ENCODE measurements around the gene CA5A.
"Not testable (repeated sequence)": the region's sequence is repeated elsewhere in the genome, so short reads cannot be mapped to it uniquely, and the experiment has no call there.

CA5A gene

DNA sequence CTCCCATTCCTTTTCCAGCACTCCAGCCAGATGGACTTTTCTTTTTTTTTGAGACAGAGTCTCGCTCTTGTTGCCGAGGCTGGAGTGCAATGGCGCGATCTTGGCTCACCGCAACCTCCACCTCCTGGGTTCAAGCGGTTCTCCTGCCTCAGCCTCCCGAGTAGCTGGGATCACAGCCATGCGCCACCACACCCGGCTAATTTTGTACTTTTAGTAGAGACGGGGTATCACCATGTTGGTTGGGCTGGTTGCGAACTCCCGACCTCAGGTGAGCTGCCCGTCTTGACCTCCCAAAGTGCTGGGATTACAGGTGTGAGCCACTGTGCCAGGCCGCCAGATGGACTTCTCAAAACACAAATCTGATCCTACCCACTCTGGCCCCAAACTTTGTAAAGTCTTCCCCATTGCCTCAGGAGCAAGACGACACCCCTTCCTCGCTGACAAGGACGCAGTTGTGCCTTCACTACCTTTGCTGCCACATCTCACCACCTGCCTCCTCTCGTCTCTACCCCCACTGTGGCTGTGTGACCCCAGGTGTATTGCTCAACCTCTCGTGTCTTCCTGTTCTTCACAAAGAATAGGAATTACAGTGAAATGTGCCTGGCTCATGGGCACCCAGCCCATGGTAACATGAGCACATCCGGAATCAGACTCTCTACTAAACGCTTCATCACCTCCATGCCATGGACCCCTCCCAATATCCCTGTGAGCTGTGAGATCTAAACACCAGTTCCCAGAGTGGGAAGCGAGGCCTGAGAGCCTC, 11.2 kb upstream of the CA5A start:
- FAIRE-seq, result no peak

DNA sequence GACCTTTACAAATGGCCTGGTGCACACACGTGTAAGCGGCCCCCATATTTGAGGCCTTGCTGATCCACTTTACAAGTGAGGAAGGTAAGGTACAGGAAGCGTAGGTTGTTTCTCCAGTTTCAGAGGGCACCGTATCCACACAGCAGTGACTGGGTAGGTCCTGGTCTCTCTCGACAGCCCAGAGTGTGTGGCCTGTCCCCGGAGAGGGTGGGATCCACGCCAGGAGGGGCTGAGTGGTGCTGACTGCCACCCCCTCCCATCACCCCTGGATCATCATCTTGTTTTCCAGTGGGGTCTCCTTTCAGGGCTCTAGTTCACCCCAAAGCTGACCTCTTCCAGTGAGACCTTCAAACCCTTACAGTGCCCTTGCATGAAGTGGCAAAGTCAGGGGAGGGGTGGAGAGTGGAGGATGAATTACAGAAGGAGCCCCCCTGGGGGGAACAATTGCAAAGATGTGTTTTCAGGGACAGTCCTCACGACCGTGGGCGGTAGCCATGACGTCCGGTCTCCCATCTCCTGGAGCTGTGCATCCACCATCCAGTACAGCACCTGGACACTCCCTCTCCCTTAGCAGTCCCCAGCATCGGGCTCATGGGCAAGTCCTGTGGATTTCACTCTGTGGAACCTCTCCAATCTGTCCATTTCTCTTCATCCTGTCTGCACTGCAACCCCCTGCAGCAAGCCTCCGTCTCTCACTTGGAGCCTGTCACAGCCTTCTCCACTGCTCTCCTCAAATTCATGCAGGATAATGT, 10.4 kb upstream of the CA5A start:
- no peak for FAIRE-seq

DNA sequence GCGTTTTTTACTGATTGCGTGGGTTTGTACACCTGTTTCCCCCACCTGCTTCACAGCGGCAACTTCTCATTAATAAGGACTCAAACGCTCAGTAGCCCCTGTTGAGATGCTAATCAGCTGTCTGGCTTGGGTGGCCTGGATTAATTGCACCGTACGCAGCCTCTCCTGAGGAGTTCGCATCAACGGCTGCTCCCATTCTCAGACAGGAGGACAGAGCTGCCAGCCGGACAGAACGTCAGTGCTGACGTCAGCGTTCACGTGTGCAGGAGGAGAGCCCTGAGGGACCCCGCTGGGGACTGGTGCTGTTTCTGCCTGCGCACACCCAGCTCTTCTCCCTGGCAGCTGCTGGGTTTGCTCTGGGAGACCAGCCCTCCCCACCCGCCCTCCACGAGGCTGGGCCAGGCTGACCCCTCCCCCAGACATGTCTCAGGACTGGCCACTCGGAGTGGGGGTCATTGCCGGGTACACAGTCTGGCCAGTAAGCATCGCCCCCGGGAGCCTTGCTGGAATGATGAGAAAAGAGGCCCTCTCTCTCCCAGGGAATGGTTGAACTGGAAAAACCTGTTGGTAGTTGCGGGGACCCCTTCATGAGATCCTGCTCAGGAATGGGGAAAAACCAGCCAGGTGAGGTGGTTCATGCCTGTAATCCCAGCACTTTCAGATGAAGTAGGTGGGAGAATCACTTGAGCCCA, 9.2 kb upstream of the CA5A start:
- no peak for FAIRE-seq

DNA sequence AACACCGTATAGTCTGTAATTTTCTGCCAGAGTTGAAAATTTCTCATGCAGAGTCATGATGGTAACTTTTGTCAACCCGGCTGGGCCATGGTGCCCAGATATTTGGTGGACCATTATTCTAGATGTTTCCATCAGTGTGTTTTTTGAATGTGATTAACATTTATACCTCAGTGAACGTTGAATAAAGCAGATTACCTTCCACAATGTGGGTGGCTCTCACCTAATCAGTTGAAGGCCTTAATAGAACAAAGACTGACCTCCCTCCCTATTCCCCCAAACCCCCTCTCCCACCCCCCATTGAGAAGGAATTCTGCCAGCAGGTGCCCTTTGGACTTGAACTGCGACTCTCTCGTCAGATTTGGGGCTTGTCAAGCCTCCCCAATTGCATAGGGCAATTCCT, 6.4 kb upstream of the CA5A start:
- no peak for FAIRE-seq

DNA sequence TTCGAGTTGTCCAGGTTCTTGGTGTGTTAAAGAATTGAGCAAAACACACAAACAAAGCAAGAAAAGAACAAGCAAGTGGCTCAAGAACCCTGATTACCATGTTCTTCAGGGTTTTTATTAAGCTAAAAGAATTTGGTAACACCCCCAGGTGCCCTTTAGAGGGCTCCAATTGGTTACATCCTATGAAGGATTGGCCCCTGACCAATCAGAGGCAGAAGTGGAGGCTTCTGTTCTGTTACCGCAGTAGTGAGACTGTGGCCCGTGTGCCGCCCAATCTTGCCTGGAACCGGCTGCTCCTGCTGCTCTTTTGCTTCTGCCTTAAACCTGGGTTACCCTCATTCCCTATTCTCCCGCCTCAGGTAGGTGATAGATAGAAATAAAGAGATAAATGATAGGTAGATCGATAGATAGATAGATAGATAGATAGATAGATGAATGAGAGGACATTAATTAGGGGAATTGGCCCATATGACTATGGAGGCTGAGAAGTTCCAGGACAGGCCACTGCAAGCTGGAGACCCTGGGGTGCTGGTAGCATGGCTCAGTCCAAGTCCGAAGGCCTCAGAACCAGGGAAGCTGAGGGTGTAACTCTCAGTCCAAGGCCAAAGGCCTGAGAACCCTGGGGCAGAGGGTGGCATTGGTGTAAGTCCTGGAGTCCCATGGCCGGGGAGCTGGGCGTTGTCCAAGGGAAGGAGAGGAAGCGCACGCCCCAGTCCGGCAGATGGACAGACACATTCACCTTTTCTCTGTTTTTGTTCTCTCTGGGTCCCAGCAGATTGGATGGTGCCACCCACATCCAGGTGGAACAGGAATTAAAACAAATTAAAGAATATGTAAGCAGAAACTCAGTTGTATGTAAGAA, 3.5 kb upstream of the CA5A start:
- FAIRE-seq, result no peak

DNA sequence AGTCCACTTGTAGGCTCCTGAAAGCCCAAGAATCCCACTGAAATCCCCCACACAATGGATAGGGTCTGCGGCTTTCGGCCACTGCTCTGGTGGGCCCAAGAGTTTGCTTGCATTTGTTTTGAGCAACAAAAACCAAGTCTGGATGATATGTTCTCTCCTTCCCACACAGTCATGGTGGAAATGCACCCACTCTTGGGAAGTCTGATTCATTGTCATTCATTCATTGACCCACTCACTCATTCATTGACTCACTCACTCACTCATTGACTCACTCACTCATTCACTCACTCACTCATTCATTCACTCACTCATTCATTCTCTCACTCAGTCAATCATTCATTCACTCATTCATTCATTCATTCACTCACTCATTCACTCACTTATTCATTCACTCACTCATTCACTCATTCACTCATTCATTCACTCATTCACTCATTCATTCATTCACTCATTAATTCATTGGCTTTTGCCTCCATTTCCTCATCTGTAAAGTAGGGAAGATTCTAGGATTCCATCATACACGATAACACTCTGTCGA, 2.2 kb upstream of the CA5A start:
- FAIRE-seq, result no peak

DNA sequence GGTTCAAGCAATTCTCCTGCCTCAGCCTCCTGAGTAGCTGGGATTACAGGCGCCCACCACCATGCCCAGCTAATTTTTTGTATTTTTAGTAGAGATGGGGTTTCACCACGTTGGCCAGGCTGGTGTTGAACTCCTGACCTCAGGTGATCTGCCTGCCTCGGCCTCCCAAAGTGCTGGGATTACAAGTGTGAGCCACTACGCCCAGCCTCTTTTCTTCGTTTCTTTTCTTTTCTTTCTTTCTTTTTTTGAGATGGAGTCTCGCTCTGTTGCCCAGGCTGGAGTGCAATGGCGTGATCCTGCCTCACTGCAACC, 858 bp upstream of the CA5A start:
- FAIRE-seq, result not testable (repeated sequence)

DNA sequence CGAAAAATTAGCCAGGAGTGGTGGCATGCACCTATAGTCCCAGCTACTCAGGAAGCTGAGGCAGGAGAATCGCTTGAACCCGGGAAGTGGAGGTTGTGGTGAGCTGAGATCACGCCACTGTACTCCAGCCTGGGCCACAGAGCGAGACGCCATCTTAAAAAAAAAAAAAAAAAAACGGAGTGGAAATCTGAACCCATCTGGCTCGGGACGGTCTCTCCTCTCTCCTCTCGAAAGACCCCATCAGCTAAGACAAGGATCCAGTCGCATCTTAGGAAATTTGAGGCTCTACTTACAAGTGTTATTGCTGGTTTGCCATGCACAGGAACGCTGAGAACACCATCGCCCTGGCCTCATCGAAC, 334 bp downstream of the CA5A start:
- FAIRE-seq, result not testable (repeated sequence)

DNA sequence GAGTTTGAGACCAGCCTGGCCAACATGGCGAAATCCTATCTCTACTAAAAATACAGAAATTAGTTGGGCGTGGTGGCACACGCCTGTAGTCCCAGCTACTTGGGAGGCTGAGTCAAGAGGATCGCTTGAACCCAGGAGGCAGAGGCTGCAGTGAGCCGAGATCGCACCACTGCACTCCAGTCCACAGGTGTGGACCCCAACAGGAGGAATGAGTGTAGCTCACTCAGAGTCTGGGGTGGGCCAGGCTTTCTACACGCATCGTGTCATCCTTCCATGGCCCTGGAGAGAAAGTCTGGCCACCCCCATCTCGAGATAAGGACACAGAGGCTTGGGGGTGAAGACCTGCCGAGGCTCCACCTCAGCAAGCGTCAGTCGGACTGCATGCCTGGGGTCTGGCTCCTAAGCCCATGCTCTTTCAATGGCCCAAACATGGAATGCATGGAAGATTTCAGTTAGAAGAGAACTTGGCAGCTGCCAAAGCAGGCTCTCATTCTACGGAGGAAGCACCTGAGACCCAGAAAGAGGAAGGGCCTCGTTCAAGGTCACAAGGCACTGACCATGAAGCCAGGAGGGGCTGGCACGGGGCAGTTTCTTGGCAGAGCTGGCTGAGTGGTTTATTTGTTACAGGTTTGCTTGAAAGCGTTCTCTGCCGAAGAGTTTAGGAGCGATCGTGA, 1.4 kb downstream of the CA5A start:
- not testable (repeated sequence) for FAIRE-seq

DNA sequence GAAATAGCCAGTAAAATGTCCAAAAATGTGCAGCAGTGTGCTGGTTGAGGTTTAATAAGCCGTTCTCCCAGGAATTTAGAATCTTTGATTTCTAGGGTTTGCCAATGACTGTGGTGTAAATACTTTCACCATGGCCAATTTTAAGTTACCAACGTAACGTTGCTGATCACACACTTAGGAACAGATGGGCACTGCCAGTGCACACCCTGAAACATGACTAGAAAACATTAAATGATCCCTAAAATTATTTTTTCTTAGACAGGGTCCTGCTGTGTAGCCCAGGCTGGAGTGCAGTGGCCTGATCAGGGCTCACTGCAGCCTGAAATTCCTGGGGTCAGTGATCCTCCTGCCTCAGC, 3.2 kb downstream of the CA5A start:
- no peak for FAIRE-seq

DNA sequence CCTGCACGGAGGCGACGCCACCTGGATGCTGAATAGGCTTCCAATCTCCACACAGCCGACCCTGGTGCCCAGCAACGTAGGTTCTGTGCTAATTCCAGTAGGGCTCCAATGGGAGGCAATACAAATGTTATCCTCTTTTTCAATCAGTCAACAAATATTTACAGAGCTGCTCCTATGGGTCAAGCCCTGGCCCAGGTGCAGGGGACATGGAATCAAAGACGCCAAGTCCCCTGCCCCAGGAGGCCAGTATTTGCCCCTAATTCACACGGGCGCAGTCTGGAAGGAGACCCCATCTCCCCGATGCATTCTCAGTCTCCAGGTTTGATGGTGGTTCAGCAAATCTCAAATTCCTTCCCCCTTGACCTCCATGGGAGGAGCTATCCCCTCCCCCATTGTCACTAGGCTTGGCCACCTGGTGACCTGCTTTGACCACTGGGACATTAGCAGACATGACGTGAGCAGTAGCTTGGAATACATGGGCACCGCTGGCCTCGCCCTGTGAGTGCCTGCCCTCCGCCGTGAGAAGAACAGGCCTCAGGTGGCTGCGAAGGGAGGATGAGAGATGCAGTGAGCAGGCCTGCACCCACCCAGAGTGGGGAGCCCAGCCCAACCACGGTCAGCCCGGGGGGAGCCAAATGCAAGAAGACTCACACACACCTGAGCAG, 3.7 kb downstream of the CA5A start:
- FAIRE-seq, result not testable (repeated sequence)

DNA sequence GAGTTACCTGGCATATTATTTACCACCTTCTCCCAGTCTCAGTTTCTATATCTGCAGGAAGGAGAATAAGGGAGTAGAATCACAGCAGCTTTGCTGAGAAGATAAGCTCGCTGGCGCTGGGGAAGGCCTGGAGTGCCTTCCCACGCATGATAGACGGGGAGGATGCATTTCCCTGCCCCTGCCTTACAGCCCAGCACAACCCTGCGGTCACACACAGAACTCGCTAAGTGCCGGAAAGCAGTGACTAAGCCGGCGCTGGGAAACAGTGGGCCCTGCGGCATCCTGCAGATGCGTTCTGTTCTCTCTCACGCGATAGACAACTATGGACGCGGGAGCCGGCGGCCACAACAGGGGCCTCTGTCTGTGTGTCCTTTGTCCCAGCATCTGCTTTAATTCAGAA, 4.8 kb downstream of the CA5A start:
- FAIRE-seq, result no peak

DNA sequence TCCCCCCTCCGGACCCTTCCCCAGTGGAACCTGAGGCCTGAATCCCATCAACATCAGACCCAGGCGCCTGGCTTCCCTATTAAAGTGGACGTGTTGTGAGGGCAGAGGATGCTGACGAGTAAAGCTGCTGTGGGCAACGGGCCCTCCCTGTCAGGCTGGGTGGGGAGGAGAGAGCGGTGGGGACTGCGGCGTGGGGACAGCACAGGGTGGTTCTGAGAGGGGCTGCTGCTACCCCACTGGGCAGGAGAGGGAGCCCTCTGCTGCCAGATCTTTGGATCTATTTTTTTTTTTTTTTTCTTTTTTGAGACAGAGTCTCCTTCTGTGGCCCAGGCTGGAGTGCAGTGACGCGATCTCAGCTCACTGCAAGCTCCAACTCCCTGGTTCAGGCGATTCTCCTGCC, 5.9 kb downstream of the CA5A start:
- no peak for FAIRE-seq

DNA sequence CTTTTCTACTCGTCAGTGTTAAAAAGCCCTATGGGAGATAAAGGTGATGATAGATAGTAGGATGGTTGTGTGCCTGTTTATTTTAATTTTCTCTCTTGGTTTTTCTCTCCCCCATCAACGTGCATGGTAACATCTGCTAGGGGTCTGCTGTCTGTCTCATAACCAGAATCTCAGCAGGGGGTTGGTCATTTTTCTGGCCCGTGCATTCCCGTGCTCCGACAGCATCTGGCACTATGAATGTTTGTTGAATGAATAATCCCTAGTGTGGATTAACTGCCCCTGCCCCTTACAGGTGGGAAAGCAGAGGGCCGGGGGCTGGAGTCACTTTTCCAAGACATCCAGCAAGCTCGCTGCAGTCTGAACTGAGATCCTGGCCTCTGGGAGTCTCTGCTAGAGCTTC, 6.3 kb downstream of the CA5A start:
- no peak for FAIRE-seq

DNA sequence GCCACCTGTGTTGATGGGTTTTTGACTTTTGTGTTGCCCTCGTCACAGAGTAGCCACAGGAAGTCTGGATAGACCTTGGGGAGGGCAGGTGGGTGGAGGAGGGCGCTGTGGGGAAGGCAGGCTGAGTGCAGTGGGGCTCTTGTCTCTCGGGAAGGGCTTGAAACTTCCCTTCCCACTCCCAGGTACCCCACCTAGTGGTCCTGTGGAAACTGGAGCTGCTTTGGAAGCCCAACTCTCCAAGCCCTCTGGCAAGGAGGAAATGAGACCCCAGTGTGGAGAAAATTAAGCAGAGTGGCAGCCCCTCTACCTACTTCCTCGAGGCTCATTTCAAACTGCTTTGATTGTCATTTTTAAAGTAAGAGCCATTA, 9.2 kb downstream of the CA5A start:
- no peak for FAIRE-seq

DNA sequence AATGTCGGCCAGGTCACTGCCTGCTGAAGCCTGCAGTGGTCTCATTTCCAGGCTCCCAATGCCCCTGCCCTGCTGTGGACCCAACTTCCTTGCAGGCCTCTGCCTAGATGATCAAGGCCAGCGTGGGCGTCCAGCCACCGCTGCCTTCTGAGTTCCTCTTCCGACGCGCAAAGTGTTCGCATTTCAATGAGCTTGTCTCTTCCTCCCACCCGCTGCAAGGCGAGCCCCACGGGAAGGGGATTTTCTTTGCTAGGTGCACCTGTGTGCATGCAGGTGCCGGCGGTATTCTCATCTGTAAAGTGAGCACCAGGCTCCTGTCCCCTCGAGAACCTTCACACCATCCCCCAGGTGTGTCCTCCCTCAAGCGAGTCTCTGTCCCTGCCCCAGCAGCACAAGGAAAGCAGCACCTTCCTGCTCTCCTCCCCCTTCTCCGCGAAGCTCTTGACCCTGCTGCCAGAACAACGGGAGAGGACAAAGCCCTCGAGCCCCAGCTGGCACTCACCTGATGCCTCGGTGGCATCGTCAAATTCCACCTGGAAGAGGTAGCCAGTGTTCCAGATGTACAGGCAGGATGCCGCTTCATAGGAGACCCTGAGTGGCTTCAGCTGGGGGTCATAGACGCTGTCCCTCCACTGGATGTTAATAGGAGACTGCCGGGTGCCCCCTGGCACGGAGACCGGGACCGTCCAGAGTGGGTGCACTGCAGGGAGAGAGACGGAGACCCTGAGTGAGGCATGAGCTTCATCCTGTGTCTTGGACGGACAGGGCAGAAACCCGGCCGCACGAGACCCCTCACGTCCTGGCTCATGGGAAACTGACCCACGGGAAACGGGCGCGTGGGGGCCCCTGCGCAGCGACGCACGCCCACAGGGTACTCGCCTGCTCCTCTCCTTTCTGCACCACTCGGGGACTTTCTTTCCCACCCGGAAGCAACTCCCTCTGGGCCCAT, 9.8 kb downstream of the CA5A start:
- no peak for FAIRE-seq

DNA sequence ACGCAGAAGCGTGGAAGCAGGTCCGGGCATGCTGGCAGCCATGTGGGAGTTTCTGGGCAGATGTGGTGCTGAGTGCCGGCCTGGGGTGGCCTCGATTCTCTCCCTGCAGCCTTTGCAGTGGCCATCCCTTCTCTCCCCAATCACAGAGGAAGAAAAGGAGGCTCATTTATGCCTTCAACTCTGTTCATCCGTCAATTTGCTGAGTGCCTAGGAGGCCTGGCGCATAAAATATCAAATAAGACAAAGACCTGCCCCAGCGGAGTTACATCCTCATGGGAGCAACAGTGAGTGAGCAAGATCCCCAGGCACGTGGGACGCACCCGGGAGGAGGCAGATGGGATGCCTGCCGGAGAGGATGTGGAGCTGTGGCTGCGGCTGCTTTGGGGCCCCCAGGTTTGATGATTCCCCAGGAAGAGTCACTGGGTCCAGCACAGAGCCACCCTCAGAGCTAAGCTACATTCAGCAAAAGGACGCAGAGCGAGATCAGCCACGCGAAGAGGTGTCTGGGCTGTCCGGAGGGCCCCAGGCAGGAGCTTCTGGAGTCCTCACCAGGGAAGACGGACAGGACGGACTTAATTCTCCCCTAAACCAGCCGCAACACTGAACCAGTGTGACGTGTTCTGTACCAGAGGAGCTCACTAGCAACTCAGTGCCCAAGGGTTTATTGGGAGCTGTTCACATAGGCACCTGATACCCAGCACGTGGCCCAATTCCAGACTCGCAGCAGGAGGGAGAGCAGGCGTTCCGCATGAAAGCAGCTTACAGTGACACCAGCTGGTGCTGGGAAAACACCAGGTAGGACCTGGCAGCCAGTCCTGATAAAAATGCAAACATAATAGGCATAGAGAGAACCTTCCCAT, 11.3 kb downstream of the CA5A start:
- no peak for FAIRE-seq

DNA sequence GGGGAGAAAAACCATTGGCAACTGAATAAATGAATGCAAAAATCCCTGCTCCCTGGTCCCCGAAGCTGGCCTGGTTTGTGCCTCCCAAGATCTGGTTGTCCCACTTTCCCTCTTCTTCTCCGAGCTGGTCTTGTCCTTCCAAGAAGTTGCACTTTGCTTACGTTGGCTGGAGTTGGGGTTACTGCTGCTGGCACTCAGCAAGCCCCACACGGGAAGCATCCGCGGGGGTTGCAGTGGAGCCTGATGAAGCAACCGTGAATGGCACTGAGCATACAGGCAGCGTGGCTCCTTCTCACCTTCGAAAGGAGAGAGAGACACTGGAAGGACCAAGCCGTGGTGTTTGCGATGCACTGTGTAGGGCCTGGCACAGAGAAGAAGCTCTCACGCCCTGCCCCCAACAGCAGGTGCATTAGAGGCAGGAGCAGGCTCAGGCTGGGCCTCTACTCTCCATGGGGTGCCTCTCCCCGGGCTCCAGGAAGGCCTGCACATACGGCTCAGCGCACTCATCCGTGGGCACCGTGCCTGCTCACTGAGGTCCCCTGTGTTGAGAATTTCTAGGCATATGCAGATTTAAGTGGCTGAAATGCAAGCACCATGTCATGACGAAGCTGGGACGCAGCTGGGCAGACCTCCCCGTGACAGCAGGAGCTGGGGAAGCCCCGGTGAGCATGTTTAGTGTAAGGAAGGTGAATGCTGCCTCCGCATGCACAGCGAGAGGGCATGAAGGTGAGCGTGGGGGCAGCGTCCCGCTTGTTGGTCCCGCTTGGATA, 12.1 kb downstream of the CA5A start:
- FAIRE-seq, result no peak

Data from A204.1 (cell line).